Panc1 (cell line): ENCODE data around the gene ALDH4A1. TPM values are rescaled to one million over a fixed set of nuclear protein-coding genes. Genes with fewer than 3 reads are reported as not detected.

Experiments
- ATAC-seq: fragments of 200-7000 bp; cut with Tn5 transposase; 2 replicates; pipeline ENCODE4 v1.9.1; 2020; ENCODE audit warnings: mild to moderate bottlenecking, moderate library complexity
- BruUV-seq: library from RNA; stranded (reverse); fragments of 400-500 nt; replicated peaks from 2 replicates; lab custom pipeline; 2021; lab: Mats Ljungman, UMichigan
- CTCF ChIA-PET: fragments of 300-600 bp; sonication (Branson Sonifier 250); formaldehyde crosslinking; loops from one replicate; lab custom pipeline; 2022; ENCODE audit warnings: antibody characterized with exemption; lab: Charles Lee
- POLR2A ChIA-PET: fragments of 300-600 bp; sonication (Branson Sonifier 250); formaldehyde crosslinking; loops from one replicate; lab custom pipeline; 2022; ENCODE audit warnings: antibody characterized with exemption; lab: Charles Lee
- DNase-seq: peaks from one replicate; pipeline ENCODE4 v3.0.0-alpha.2; 2010; ENCODE audit warnings: low read depth, low spot score
- H3K27ac ChIP-seq: 2 replicates; pipeline ENCODE4 v1.5.1; 2011; ENCODE audit warnings: mild to moderate bottlenecking, low read length, inconsistent platforms
- H3K27me3 ChIP-seq: fragments of 200-500 bp; sonication (Bioruptor generic); 2 replicates; pipeline ENCODE4 v1.6.0; 2014; ENCODE audit warnings: low read length, inconsistent platforms; ENCODE audit not compliant: control insufficient read depth, insufficient read depth
- H3K36me3 ChIP-seq: fragments of 200-500 bp; sonication (Bioruptor generic); 2 replicates; pipeline ENCODE4 v1.5.1; 2014; ENCODE audit warnings: inconsistent platforms, mild to moderate bottlenecking, low read length, moderate library complexity; ENCODE audit not compliant: control insufficient read depth, insufficient read depth
- H3K4me1 ChIP-seq: 2 replicates; pipeline ENCODE4 v1.5.1; 2011; ENCODE audit warnings: inconsistent platforms, mild to moderate bottlenecking, low read length, moderate library complexity; ENCODE audit not compliant: control insufficient read depth, insufficient read depth
- H3K4me3 ChIP-seq, 2 experiments: 2 replicates each; pipeline ENCODE4 v1.5.1; 2011 to 2012; ENCODE audit warnings: low read depth in 2 of 2, low read length in 2 of 2, mild to moderate bottlenecking in 2 of 2, inconsistent platforms in 1 of 2, moderate library complexity in 1 of 2
- H3K9me3 ChIP-seq: fragments of 200-500 bp; sonication (Bioruptor generic); 2 replicates; pipeline ENCODE4 v1.5.1; 2014; ENCODE audit warnings: low read depth, mild to moderate bottlenecking, inconsistent platforms, low read length, moderate library complexity; ENCODE audit not compliant: control insufficient read depth, insufficient read depth
- CTCF ChIP-seq: fragments of 450-650 bp; IDR thresholded peaks from 2 replicates; pipeline ENCODE4 v1.5.1; 2017; ENCODE audit warnings: mild to moderate bottlenecking
- POLR2AphosphoS5 ChIP-seq: IDR thresholded peaks from 2 replicates; pipeline ENCODE4 v1.6.1; 2012; ENCODE audit warnings: mild to moderate bottlenecking, low read depth, low read length, moderate library complexity
- REST ChIP-seq, 2 experiments: IDR thresholded peaks; 2 replicates each; pipeline ENCODE4 v1.6.1; 2011 to 2012; ENCODE audit warnings: low read depth in 2 of 2, control low read depth in 1 of 2, low read length in 1 of 2, mild to moderate bottlenecking in 1 of 2, moderate library complexity in 1 of 2; ENCODE audit not compliant: insufficient read depth in 1 of 2
- SIN3A ChIP-seq: IDR thresholded peaks from 2 replicates; pipeline ENCODE4 v1.6.1; 2012; ENCODE audit warnings: low read depth, mild to moderate bottlenecking, low read length, moderate library complexity, borderline replicate concordance; ENCODE audit not compliant: insufficient read depth
- TCF7L2 ChIP-seq: IDR thresholded peaks from 2 replicates; pipeline ENCODE4 v1.6.1; 2011; ENCODE audit warnings: mild to moderate bottlenecking, low read depth, low read length, inconsistent platforms
- in situ Hi-C: cut with HindIII; loops from 2 replicates; pipeline ENCODE4 v1.10.0; 2016; ENCODE audit warnings: low sequenced_read_pairs, low pct_unique_long_range_greater_than_20kb
- intact Hi-C: fragments of 100-400 bp; cut with micrococcal nuclease; formaldehyde crosslinking; loops from one replicate; pipeline ENCODE4 v1.10.0; 2022; ENCODE audit not compliant: unreplicated experiment
- total RNA-seq: library from RNA; stranded (reverse); gene quantifications from one replicate; pipeline ENCODE4 v1.2.1, GENCODE V29; 2021; ENCODE audit not compliant: unreplicated experiment

The ALDH4A1 gene
- total RNA-seq, 1 experiment from 2014 or later: 21.7 TPM

GRCh38 chr1:18942340-18942739, 40.0 kb upstream of the ALDH4A1 start:
- no peaks in the 10 kb centered on the region for H3K27me3 ChIP-seq
- TF ChIP-seq CTCF: no peak
- no peak for TF ChIP-seq SIN3A
- TF ChIP-seq TCF7L2: no peak
- TF ChIP-seq REST (IDR thresholded peaks at IDR 0.05; ENCODE audit: insufficient read depth in 1 of 2, low read depth in 2 of 2, low read length in 1 of 2): no peak
- no peak for TF ChIP-seq POLR2AphosphoS5
- BruUV-seq: no TSS peak
- no peak overlapping the region for H3K4me3 ChIP-seq
- in situ Hi-C loops (no loop called here), intact Hi-C loops (no loop called here)
- H3K9me3 ChIP-seq: no peaks in the 10 kb centered on the region
- CTCF ChIA-PET: no interaction called here
- peaks cover 88% of the 10 kb centered on the region for H3K4me1 ChIP-seq
- peak overlapping the region; percentile 84 for H3K27ac ChIP-seq
- no peaks in the 10 kb centered on the region for H3K36me3 ChIP-seq
- DNase-seq (no peak), ATAC-seq (no peak)
- POLR2A ChIA-PET: no interaction called here

GRCh38 chr1:18941221-18942141, 39.1 kb upstream of the ALDH4A1 start:
- no TSS peak for BruUV-seq
- no peak for DNase-seq
- POLR2A ChIA-PET: no interaction called here
- Histone ChIP-seq H3K36me3 (no peaks in the 10 kb centered on the region), H3K4me3 (peak overlapping the region in 1 of 2 experiments; percentile 13; a peak in 1 of 4 replicates), H3K9me3 (no peaks in the 10 kb centered on the region), H3K27me3 (no peaks in the 10 kb centered on the region), H3K4me1 (peaks cover 88% of the 10 kb centered on the region), H3K27ac (peak overlapping the region; percentile 84)
- intact Hi-C loops (no loop called here), in situ Hi-C loops (no loop called here)
- peak; percentile 11; the same call in 1 of the 2 replicates for ATAC-seq
- CTCF ChIA-PET: no interaction called here
- TF ChIP-seq REST (IDR thresholded peaks at IDR 0.05; ENCODE audit: insufficient read depth in 1 of 2, low read depth in 2 of 2, low read length in 1 of 2) (no peak), SIN3A (no peak), POLR2AphosphoS5 (no peak), TCF7L2 (no peak)
